WI38 (cell line): ENCODE data around the gene BEND3.
"Not testable (repeated sequence)": the region's sequence is repeated elsewhere in the genome, so short reads cannot be mapped to it uniquely, and the experiment has no call there.

ENCODE experiments used
- H3K4me3 ChIP-seq: 2 replicates; pipeline ENCODE4 v1.5.1; 2011; ENCODE audit warnings: low read depth, mild to moderate bottlenecking, control low read depth, low read length
- CTCF ChIP-seq: IDR thresholded peaks from 2 replicates; pipeline ENCODE4 v1.5.1; 2012; ENCODE audit warnings: low read depth, mild to moderate bottlenecking, control low read depth, low read length

The BEND3 gene

DNA sequence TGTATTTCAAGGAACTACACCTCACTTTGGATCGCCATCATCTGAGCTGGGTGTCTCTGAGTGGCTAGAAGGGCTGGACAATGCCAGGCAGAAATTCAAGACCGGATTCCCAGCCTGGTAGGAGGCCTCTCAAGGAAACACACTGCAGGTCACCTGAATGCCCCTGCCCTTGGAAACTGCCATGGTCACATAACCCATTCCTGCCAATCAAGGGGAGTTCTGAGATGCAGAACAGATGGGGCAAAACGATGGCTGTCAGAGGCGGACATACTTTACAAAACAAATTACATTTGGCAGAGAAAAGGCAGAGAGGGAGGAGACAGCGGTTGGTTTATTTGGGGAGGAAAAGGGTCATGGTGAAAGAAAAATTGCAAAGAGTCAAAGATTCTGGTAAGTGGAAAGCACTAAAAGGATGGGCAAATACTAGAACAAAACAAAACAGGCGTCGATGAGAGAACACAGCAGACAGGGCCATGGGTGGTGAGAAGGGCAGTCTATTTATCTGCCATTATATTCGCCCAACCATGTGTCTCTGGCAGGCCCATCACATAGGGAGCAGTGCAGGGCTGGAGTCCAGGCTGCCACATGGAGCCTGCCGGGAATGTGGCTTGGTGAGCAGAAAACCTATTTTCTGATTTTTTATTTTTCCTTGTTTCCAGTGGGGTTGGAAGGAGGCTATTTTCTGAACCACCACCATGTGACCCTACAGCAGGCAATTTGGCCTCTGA, 13.5 kb downstream of the BEND3 start:
- no peak overlapping the region for H3K4me3 ChIP-seq
- TF ChIP-seq CTCF, result no peak

DNA sequence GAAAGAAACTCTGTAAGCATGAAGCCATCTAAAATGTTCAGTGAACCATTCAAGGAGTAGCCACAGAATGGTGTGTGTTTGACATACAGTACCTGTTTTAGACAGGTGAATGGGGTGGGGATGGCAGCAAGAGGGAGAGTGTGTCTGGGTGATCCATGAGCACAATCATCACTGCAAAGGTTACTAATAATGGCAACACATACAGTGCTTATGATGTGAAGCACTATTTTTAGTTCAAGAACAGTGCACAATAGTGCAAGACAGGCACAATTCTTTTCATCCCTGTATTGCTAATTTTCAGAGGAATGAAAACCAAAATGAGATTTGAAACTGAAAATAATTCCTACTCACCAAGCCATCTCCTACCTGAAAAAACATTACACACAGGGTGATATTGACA, 14.1 kb downstream of the BEND3 start:
- TF ChIP-seq CTCF, result no peak
- no peak overlapping the region for H3K4me3 ChIP-seq

DNA sequence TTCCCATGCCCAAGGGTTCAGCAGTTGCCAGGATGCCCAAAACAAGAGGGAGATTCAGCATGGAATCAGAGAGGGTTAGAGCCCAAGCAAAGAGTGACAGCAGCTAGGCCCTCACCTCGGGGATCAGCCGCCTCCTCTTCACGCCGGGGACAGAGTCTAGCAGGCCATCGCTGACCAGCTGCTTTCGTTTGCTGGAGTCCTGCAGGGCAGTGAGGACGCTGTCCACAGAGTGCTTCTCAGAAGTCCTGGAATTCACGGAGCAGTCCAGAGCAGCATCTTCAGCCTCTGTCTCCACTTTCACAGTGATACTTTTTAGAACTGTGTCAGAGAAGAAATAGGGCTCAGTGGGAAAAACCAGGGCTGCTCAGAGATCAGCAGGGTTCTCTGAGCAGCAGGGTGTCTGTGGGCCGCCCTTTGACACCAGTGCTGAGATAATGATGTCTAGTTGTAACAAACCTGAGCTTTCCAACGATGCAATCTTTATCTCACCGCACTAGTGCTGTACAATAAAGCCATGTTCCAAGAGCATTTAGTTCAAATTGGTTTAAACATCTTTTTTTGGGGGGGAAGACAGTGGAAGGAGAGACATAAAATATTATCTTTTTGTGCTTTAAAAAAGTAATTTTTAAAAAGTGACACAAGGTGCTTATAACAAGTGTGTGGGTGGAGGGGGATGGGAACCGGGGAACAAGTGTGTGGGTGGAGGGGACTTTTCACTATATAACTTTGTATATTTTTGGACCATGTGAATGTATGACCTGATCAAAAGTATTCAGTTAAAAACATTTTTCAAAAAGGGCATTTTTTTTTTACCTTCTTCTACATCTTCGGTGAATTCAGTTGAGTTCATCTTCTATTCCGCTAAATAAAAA, 16.6 kb downstream of the BEND3 start:
- no peak overlapping the region for H3K4me3 ChIP-seq
- TF ChIP-seq CTCF, result no peak

DNA sequence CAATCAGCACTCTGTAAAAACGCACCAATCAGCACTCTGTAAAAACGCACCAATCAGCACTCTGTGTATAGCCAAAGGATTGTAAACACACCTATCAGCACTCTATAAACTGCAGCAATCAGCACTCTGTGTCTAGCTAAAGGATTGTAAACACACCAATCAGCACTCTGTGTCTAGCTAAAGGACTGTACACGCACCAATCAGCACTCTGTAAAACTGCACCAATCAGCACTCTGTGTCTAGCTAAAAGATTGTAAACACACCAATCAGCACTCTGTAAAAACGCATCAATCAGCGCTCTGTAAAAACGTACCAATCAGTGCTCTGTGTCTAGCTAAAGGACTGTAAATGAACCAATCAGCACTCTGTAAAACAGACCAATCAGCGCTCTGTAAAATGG, 30.9 kb downstream of the BEND3 start:
- not testable (repeated sequence) for H3K4me3 ChIP-seq

DNA sequence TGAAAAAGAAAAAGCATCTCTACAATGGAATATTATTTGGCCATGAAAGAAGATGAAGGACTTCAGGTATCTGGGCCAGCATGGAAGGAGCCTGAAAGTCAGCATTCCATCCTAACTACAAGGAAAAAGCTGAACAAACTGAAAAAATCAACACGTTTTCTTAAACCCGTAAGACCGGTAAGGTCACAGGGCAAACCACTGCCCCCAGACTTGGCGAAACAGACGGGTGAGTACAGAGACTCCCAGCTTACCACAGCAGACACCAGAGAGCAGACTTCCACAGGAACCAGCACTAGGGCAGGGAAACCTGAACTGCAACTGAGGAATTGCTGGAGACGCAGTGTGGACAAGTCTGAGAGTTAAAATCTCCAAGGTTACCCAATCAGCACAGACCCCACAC, 31.4 kb downstream of the BEND3 start:
- H3K4me3 ChIP-seq, result no peak overlapping the region
- no peak for TF ChIP-seq CTCF

GRCh38 chr6:107083047-107083768, 32.1 kb downstream of the BEND3 start:
- TF ChIP-seq CTCF, result no peak
- H3K4me3 ChIP-seq, result no peak overlapping the region

DNA sequence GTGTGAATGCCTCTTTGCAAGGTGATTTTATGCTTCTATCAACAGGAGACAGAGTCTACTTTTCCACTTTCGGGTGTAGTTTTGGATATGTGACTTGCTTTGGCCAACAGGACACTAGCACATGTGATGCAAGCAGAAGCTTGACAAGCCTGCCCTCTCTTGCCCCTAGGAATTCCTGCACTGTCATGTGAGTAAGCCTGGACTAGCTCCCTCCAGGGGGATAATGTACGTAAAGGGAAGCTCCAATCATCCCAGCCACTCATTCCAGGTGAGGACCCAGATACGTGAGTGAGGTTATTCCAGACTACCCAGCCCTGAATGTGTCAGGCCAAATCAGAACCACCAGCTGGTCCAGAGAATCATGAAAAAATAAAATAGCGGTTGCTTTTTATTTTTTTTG, 33.3 kb downstream of the BEND3 start:
- no peak overlapping the region for H3K4me3 ChIP-seq
- no peak for TF ChIP-seq CTCF
